Hepatocyte (in vitro differentiated cells): ENCODE data around the gene TCN2. TPM values are rescaled to one million over a fixed set of nuclear protein-coding genes. Genes with fewer than 3 reads are reported as not detected.

Source experiments
- DNase-seq: peaks from one replicate; pipeline ENCODE4 v3.0.0-alpha.2; 2016; ENCODE audit warnings: low spot score
- H2AFZ ChIP-seq: fragments of 200-600 bp; sonication (generic); 2 replicates; pipeline ENCODE4 v1.6.0; 2016; ENCODE audit warnings: antibody characterized with exemption, mild to moderate bottlenecking
- H3K27ac ChIP-seq: fragments of 200-600 bp; sonication (generic); 2 replicates; pipeline ENCODE4 v1.5.1; 2016; ENCODE audit warnings: mild to moderate bottlenecking
- H3K27me3 ChIP-seq: fragments of 200-600 bp; sonication (generic); 2 replicates; pipeline ENCODE4 v1.6.1; 2016
- H3K36me3 ChIP-seq: fragments of 200-600 bp; sonication (generic); replicated peaks from 2 replicates; pipeline ENCODE4 v1.5.1; 2016; ENCODE audit warnings: low read depth; ENCODE audit not compliant: insufficient read depth
- H3K4me1 ChIP-seq: fragments of 200-600 bp; sonication (generic); 2 replicates; pipeline ENCODE4 v1.5.1; 2016; ENCODE audit warnings: mild to moderate bottlenecking, moderate library complexity; ENCODE audit not compliant: insufficient read depth
- H3K4me2 ChIP-seq: fragments of 200-600 bp; sonication (generic); 2 replicates; pipeline ENCODE4 v1.6.0; 2016
- H3K4me3 ChIP-seq: fragments of 200-600 bp; sonication (generic); 2 replicates; pipeline ENCODE4 v1.5.1; 2016; ENCODE audit warnings: mild to moderate bottlenecking
- H3K79me2 ChIP-seq: fragments of 200-600 bp; sonication (generic); 2 replicates; pipeline ENCODE4 v1.6.0; 2017; ENCODE audit warnings: mild to moderate bottlenecking
- H3K9me2 ChIP-seq: fragments of 200-600 bp; sonication (generic); replicated peaks from 2 replicates; pipeline ENCODE4 v1.6.0; 2017; ENCODE audit warnings: mild to moderate bottlenecking; ENCODE audit not compliant: insufficient read depth
- H3K9me3 ChIP-seq: fragments of 200-600 bp; sonication (generic); 2 replicates; pipeline ENCODE4 v1.5.1; 2016; ENCODE audit warnings: low read depth, mild to moderate bottlenecking
- H4K20me1 ChIP-seq: fragments of 200-600 bp; sonication (generic); 2 replicates; pipeline ENCODE4 v1.6.0; 2016; ENCODE audit warnings: mild to moderate bottlenecking; ENCODE audit not compliant: insufficient read depth, poor library complexity, severe bottlenecking
- CTCF ChIP-seq: fragments of 200-600 bp; sonication (generic); IDR thresholded peaks from 2 replicates; pipeline ENCODE4 v1.5.1; 2016; ENCODE audit warnings: antibody characterized with exemption, mild to moderate bottlenecking; ENCODE audit not compliant: poor library complexity
- EZH2 ChIP-seq: fragments of 200-600 bp; sonication (generic); IDR thresholded peaks from 2 replicates; pipeline ENCODE4 v1.6.1; 2016; ENCODE audit warnings: antibody characterized with exemption, mild to moderate bottlenecking, borderline replicate concordance
- EZH2phosphoT487 ChIP-seq: fragments of 200-600 bp; sonication (generic); IDR thresholded peaks from one replicate; pipeline ENCODE4 v1.6.1; 2018; ENCODE audit warnings: antibody characterized with exemption, mild to moderate bottlenecking, low read depth, moderate library complexity; ENCODE audit not compliant: unreplicated experiment, severe bottlenecking
- WGBS: methylation state at CpG from one replicate; pipeline ENCODE4 v1.1.6; 2016; ENCODE audit warnings: low lambda C conversion rate; ENCODE audit errors: missing lambda C conversion rate; 5-methylcytosine and 5-hydroxymethylcytosine counted together
- polyA plus RNA-seq: library from polyadenylated mRNA; unstranded; fragments of >200 nt; fragmentation: Nextera tagmentation; extraction: Ambion mirVana; gene quantifications from 2 replicates; pipeline ENCODE4 v1.2.1, GENCODE V29; 2016
- total RNA-seq: library from RNA; depleted of rRNA; stranded (reverse); fragments of >200 nt; gene quantifications from 2 replicates; pipeline ENCODE4 v1.2.3, GENCODE V29; 2014

Gene TCN2
- total and polyA plus RNA-seq, 2 experiments from 2014 or later, result 28.8 to 39.3 TPM

GRCh38 chr22:30573594-30574094 is 33.3 kb upstream of the TCN2 start:
- Histone ChIP-seq H2AFZ (no peak overlapping the region), H3K9me3 (no peaks in the 10 kb centered on the region), H4K20me1 (no peaks in the 10 kb centered on the region), H3K27me3 (no peaks in the 10 kb centered on the region), H3K79me2 (peaks cover 5% of the 10 kb centered on the region), H3K4me2 (peak overlapping the region; percentile 95), H3K9me2 (no peaks in the 10 kb centered on the region), H3K36me3 (no peaks in the 10 kb centered on the region), H3K4me3 (no peak overlapping the region), H3K4me1 (peaks cover 14% of the 10 kb centered on the region), H3K27ac (peak overlapping the region; percentile 90)
- WGBS, result 43% methylated on average over 7 of the region's 7 CpGs
- TF ChIP-seq CTCF (no peak), EZH2 (no peak), EZH2phosphoT487 (no peak)
- peak; percentile 30 for DNase-seq

GRCh38 chr22:30574095-30574981 is 32.6 kb upstream of the TCN2 start, which contains the start of gene GAL3ST1:
TSS of gene GAL3ST1 (minus strand) at chr22:30574665. CDS start at chr22:30557392, 17,273 bp downstream.
- Histone ChIP-seq H3K9me3 (no peaks in the 10 kb centered on the region), H3K4me2 (peak within 1 kb of the TSS; percentile 95)

GRCh38 chr22:30574997-30575671 is 31.8 kb upstream of the TCN2 start:
- DNase-seq, result peak; percentile 36
- Histone ChIP-seq H2AFZ (no peak overlapping the region), H3K4me2 (peak overlapping the region; percentile 95), H3K27ac (no peak overlapping the region), H3K27me3 (no peaks in the 10 kb centered on the region), H4K20me1 (no peaks in the 10 kb centered on the region), H3K4me1 (peaks cover 14% of the 10 kb centered on the region), H3K36me3 (no peaks in the 10 kb centered on the region), H3K9me2 (no peaks in the 10 kb centered on the region), H3K4me3 (no peak overlapping the region), H3K79me2 (peaks cover 3% of the 10 kb centered on the region), H3K9me3 (no peaks in the 10 kb centered on the region)
- 72% methylated on average over 12 of the region's 12 CpGs for WGBS
- TF ChIP-seq CTCF (peak; percentile 13), EZH2phosphoT487 (no peak), EZH2 (no peak)

More at GRCh38 chr22:30574095-30574981, 32.6 kb upstream of the TCN2 start, which contains the start of gene GAL3ST1:
- DNase-seq, result peak; percentile 79
- Histone ChIP-seq H4K20me1 (no peaks in the 10 kb centered on the region), H3K27me3 (no peaks in the 10 kb centered on the region), H3K4me1 (peaks cover 14% of the 10 kb centered on the region), H2AFZ (peak within 1 kb of the TSS; percentile 22), H3K27ac (peak within 1 kb of the TSS; percentile 90), H3K36me3 (no peaks in the 10 kb centered on the region), H3K4me3 (peak within 1 kb of the TSS; percentile 36), H3K79me2 (peaks cover 5% of the 10 kb centered on the region), H3K9me2 (no peaks in the 10 kb centered on the region)
- TF ChIP-seq EZH2 (no peak), CTCF (no peak), EZH2phosphoT487 (no peak)
- WGBS, result 8% methylated on average over 21 of the region's 75 CpGs
